OCI-LY1 (cell line): Measurements from ENCODE around the gene TSKU.

Source experiments
- H2AFZ ChIP-seq: fragments of 200-600 bp; sonication (generic), shearing (Covaris generic); 2 replicates; pipeline ENCODE4 v1.6.0; 2014; ENCODE audit warnings: antibody characterized with exemption, mild to moderate bottlenecking, low read length
- H3F3A ChIP-seq: fragments of 200-600 bp; sonication (generic), shearing (Covaris generic); 2 replicates; pipeline ENCODE4 v1.6.0; 2014; ENCODE audit warnings: mild to moderate bottlenecking, antibody characterized with exemption, low read length, moderate library complexity; ENCODE audit not compliant: insufficient read depth
- H3K27ac ChIP-seq: fragments of 200-600 bp; sonication (generic); 2 replicates; pipeline ENCODE4 v1.5.1; 2014; ENCODE audit warnings: low read length, mixed run types, mild to moderate bottlenecking, low read depth; ENCODE audit not compliant: poor library complexity, severe bottlenecking
- H3K27me3 ChIP-seq: fragments of 200-600 bp; sonication (generic); 2 replicates; pipeline ENCODE4 v1.6.0; 2014; ENCODE audit warnings: antibody characterized with exemption, mild to moderate bottlenecking, low read length, moderate library complexity; ENCODE audit not compliant: insufficient read depth
- H3K36me3 ChIP-seq: fragments of 200-600 bp; sonication (generic); 2 replicates; pipeline ENCODE4 v1.6.1; 2014; ENCODE audit warnings: mild to moderate bottlenecking, antibody characterized with exemption, low read length, moderate library complexity, mixed read lengths; ENCODE audit not compliant: insufficient read depth
- H3K4me1 ChIP-seq: fragments of 200-600 bp; sonication (generic); 2 replicates; pipeline ENCODE4 v1.5.1; 2014; ENCODE audit warnings: mild to moderate bottlenecking, low read length, moderate library complexity; ENCODE audit not compliant: insufficient read depth, severe bottlenecking
- H3K4me2 ChIP-seq: fragments of 200-600 bp; sonication (generic), shearing (Covaris generic); 2 replicates; pipeline ENCODE4 v1.6.1; 2014; ENCODE audit warnings: low read length
- H3K4me3 ChIP-seq: fragments of 200-600 bp; sonication (generic); 2 replicates; pipeline ENCODE4 v1.5.1; 2014; ENCODE audit warnings: low read length, low read depth, mild to moderate bottlenecking, mixed read lengths; ENCODE audit not compliant: poor library complexity, severe bottlenecking
- H3K79me2 ChIP-seq: fragments of 200-600 bp; shearing (Covaris generic); 2 replicates; pipeline ENCODE4 v1.6.1; 2016; ENCODE audit warnings: mixed run types, low read length, mixed read lengths; ENCODE audit not compliant: insufficient read depth
- H3K9ac ChIP-seq: fragments of 200-600 bp; sonication (generic), shearing (Covaris generic); 2 replicates; pipeline ENCODE4 v1.6.1; 2014; ENCODE audit warnings: mild to moderate bottlenecking, low read length, mixed read lengths
- H3K9me2 ChIP-seq: fragments of 200-600 bp; sonication (generic), shearing (Covaris generic); 2 replicates; pipeline ENCODE4 v1.6.1; 2014; ENCODE audit warnings: low read depth, mild to moderate bottlenecking, low read length, mixed read lengths
- H3K9me3 ChIP-seq: fragments of 200-600 bp; shearing (Covaris generic); 2 replicates; pipeline ENCODE4 v1.6.1; 2014; ENCODE audit warnings: low read length, mixed read lengths
- H4K20me1 ChIP-seq: fragments of 200-600 bp; sonication (generic), shearing (Covaris generic); 2 replicates; pipeline ENCODE4 v1.6.0; 2016; ENCODE audit warnings: mild to moderate bottlenecking, low read length; ENCODE audit not compliant: insufficient read depth
- EZH2 ChIP-seq: fragments of 200-600 bp; sonication (generic), shearing (Covaris generic); IDR thresholded peaks from 2 replicates; pipeline ENCODE4 v1.8.0; 2017; ENCODE audit warnings: borderline replicate concordance, mixed run types, mild to moderate bottlenecking, antibody characterized with exemption, low read length, moderate library complexity, mixed read lengths
- TF ChIP-seq, protein P1 (sequence below): fragments of 200-600 bp; sonication (generic), shearing (Covaris generic); IDR thresholded peaks from 2 replicates; pipeline ENCODE4 v1.5.1; 2017; ENCODE audit warnings: mild to moderate bottlenecking, antibody characterized with exemption, low read length, moderate library complexity, mixed read lengths

Gene TSKU

DNA sequence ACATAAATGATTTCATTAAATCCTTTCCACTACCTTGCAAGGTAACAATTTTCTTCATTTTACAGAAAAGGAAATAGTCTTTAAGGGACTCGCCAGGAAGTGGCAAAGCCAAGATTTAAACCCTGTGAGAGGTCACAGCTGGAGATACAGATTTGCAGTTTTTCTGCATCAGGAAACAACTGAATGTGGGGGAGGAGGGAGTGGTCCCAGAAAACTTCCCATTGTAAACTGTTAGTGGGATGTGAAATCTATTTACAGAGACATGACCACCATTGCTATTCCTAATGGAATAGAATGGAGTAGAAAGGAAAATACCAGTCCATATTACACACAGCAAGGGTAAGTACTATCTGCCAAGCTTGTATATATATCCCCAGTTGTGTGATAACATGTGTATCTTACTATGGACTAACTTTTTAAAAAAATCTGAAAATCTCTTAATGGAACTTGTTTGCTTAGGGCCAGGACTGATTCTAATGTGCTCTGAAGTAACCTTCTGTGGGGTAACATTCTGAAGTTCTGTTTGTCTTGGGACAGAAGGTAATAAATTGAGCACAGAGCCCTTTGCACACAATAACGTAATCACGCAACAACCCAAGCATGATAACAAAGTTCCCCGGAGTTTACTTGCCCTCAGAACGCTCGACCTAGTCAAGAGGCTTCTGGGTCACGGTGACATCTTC is 10.9 kb upstream of the TSKU start:
- Histone ChIP-seq H4K20me1 (no peaks in the 10 kb centered on the region), H3K4me3 (no peak overlapping the region), H3K9me2 (no peaks in the 10 kb centered on the region), H3K27ac (no peak overlapping the region), H3K4me1 (no peaks in the 10 kb centered on the region), H3K4me2 (no peak overlapping the region), H2AFZ (no peak overlapping the region), H3K9me3 (peaks cover 10% of the 10 kb centered on the region), H3K79me2 (no peaks in the 10 kb centered on the region), H3K36me3 (no peaks in the 10 kb centered on the region), H3K27me3 (peaks cover 11% of the 10 kb centered on the region; the same call in 1 of the 2 replicates), H3K9ac (no peak overlapping the region), H3F3A (no peaks in the 10 kb centered on the region)
- TF ChIP-seq, protein P1, sequence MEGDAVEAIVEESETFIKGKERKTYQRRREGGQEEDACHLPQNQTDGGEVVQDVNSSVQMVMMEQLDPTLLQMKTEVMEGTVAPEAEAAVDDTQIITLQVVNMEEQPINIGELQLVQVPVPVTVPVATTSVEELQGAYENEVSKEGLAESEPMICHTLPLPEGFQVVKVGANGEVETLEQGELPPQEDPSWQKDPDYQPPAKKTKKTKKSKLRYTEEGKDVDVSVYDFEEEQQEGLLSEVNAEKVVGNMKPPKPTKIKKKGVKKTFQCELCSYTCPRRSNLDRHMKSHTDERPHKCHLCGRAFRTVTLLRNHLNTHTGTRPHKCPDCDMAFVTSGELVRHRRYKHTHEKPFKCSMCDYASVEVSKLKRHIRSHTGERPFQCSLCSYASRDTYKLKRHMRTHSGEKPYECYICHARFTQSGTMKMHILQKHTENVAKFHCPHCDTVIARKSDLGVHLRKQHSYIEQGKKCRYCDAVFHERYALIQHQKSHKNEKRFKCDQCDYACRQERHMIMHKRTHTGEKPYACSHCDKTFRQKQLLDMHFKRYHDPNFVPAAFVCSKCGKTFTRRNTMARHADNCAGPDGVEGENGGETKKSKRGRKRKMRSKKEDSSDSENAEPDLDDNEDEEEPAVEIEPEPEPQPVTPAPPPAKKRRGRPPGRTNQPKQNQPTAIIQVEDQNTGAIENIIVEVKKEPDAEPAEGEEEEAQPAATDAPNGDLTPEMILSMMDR, result no peak
- no peak for TF ChIP-seq EZH2

DNA sequence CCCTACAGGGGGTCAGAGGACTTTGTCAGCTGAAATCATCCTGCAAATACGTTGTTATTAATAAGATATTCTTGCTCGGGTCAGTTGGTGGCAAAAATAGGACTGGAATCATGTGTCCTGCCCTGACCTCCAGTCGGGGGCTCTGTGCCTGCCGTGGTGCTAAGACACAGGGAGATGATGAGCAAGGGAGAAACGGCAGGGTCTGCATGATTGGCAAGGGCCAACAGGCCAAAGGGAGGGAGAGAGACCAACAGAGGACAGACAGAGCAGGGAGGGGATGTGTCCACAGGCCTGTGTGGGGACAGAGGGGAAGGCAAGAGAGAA is 10.4 kb upstream of the TSKU start:
- Histone ChIP-seq H3K36me3 (no peaks in the 10 kb centered on the region; the same call in 1 of the 2 replicates), H3K9ac (no peak overlapping the region), H2AFZ (no peak overlapping the region), H3K27me3 (peaks cover 11% of the 10 kb centered on the region; the same call in 1 of the 2 replicates), H3K9me3 (peaks cover 10% of the 10 kb centered on the region), H3K4me2 (no peak overlapping the region), H3K4me3 (no peak overlapping the region), H3F3A (no peaks in the 10 kb centered on the region), H3K4me1 (no peaks in the 10 kb centered on the region), H3K79me2 (no peaks in the 10 kb centered on the region), H4K20me1 (no peaks in the 10 kb centered on the region), H3K9me2 (no peaks in the 10 kb centered on the region), H3K27ac (no peak overlapping the region)
- TF ChIP-seq, protein P1, result no peak
- TF ChIP-seq EZH2, result no peak

DNA sequence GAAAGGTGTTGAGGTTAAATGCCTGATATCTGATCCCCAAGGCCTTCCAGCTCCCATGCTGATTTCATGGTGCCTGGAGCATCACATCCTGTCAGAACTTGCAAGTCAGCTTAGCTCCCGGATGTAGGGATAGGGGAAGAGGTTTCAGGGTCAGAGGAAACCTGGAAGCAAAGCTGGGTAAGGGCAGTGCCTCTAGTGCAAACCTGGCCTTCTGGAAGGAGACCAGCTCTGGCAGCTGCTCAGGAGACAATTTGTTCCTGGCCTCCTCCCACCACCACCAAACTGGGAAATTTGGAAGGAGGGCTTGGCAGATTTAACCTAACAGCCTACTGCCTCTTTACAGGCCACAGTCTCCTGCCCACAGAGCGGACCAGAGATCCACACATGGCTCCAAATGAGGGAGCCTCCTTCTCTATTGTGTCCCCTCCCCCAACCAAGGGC is 9.2 kb upstream of the TSKU start:
- H3K27me3 ChIP-seq, result peaks cover 11% of the 10 kb centered on the region; the same call in 1 of the 2 replicates
- no peak overlapping the region for H3K4me3 ChIP-seq
- TF ChIP-seq, protein P1, result no peak
- TF ChIP-seq EZH2, result no peak
- H4K20me1 ChIP-seq, result no peaks in the 10 kb centered on the region
- no peak overlapping the region for H3K27ac ChIP-seq
- no peaks in the 10 kb centered on the region; the same call in 1 of the 2 replicates for H3K36me3 ChIP-seq
- H3K9me2 ChIP-seq, result no peaks in the 10 kb centered on the region
- no peak overlapping the region for H3K9ac ChIP-seq
- H2AFZ ChIP-seq, result no peak overlapping the region
- peaks cover 10% of the 10 kb centered on the region for H3K9me3 ChIP-seq
- no peaks in the 10 kb centered on the region for H3K4me1 ChIP-seq
- H3F3A ChIP-seq, result no peaks in the 10 kb centered on the region
- no peak overlapping the region for H3K4me2 ChIP-seq
- H3K79me2 ChIP-seq, result no peaks in the 10 kb centered on the region
